CD4-positive, alpha-beta T cell treated with Interleukin-15 for 1 hour (primary cell): ENCODE results near the gene CEBPG.

Experiments used
- DNase-seq: peaks from one replicate; pipeline ENCODE4 v3.0.0-alpha.2; 2020

The CEBPG gene

DNA sequence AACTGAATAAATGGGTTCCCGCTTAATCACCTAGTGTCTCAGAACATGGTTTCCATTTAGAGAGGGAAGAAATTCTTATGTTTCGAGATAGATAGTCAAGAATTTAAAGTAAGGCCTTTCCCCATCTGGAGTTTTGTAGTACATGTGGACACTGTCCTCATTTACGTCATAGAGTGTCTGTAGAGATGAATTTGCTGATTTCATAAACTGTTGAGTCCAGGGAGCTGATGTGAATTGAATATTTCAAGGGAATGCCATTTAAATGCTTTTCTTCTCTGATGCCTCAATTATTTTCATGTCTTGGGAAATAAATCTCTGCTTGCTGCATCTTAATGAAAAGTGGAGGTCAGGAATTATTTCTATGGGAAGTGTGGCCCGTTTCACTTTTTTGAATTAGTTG is 9.5 kb downstream of the CEBPG start:
- DNase-seq: no peak

- no peak for DNase-seq
These were observed 10.3 kb downstream of the CEBPG start for GRCh38 chr19:33383720-33384292.

- DNase-seq: no peak
These were observed 11.5 kb downstream of the CEBPG start for GRCh38 chr19:33384983-33385382.

DNA sequence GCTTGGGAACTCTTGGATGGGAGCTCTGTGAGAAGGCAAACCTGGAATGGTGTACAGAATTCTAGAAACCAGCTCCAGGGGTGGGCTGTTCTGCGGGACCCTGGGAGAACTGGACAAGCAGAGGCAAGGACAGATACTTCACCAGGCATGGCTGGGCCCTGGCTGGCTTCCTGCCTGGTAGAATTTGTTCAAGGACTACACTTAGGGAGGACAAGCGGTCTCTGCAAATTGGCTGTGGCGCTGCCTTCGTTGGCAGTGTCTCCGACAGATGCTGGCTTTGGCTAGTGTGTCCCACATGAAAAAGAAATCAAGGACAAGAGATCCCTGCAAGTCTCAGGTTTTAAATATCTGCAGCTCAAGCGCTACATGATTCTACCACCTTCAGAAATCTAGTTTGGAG is 12.4 kb downstream of the CEBPG start:
- DNase-seq: no peak

GRCh38 chr19:33386361-33386858 is 12.9 kb downstream of the CEBPG start:
- no peak for DNase-seq

DNA sequence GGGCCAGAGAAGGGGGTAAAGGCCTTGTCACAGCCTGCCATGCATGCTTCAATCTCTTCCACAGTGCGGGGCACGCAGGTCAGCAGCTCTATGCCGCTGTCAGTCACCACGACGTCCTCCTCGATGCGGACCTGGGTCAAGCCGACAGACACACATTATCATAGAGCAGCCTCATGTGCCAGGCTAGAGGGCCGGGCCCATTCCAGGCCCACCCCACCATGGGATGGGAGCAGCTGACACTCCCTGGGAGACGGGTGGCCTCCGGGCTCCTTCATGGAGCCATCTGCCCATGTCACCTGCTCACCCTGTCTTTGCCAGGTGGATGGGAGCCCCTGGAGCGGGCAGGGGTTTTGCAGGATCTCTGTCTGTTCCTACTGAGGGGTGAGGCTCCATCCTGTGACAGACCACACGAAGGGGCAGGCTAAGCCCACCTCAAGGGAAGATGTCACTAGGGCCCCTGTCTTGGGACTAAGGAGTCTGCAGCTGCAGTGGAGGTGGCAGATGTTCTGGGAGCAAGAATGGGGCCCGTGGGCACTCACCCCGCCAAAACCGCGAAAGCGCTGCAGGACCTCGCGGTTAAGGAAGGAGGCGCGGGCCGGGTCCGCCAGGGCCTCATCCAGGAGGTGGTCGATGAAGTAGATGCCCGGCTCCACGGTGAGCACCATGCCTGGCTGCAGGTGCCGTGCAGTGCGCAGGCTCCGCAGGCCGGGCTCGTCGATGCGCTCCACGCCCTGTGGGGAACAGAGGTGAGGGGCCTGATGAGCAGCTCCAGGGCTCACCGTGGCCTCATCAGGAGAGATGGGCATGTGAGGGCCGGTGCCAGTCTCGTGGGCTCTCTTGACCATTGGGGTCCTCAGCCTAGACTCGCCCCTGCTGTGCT is 14.1 kb downstream of the CEBPG start:
- no peak for DNase-seq

DNA sequence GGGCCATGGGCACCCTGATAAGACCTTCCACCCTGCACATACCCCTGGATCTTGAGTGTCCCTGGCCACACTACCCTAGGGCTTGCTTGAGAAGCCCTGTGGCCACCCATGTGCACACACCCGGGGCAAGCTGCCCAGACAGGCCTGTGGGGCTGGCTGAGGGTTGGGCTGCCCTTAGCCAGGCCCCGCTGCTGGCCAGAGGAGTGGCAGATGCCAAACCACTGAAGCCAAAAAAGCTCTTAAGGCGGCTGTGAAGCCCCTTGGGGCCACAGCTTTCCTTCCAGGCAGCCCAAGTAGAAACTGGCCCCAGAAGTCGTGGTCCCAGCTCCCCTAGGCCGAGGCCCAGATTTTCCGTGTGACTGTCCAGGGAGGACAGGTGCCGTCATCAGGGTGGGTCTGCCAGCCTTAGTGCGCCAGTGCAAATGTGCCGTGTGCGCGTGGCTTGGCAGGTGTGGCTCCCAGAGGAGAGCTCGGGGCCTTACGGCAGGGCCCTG is 14.8 kb downstream of the CEBPG start:
- no peak for DNase-seq

- no peak for DNase-seq
These were observed 15.4 kb downstream of the CEBPG start for GRCh38 chr19:33388725-33389420.

GRCh38 chr19:33389421-33390100 is 16.1 kb downstream of the CEBPG start:
- no peak for DNase-seq

- DNase-seq: no peak
These were observed 16.8 kb downstream of the CEBPG start for GRCh38 chr19:33390101-33390907.

- no peak for DNase-seq
These were observed 17.6 kb downstream of the CEBPG start for GRCh38 chr19:33390908-33391630.

DNA sequence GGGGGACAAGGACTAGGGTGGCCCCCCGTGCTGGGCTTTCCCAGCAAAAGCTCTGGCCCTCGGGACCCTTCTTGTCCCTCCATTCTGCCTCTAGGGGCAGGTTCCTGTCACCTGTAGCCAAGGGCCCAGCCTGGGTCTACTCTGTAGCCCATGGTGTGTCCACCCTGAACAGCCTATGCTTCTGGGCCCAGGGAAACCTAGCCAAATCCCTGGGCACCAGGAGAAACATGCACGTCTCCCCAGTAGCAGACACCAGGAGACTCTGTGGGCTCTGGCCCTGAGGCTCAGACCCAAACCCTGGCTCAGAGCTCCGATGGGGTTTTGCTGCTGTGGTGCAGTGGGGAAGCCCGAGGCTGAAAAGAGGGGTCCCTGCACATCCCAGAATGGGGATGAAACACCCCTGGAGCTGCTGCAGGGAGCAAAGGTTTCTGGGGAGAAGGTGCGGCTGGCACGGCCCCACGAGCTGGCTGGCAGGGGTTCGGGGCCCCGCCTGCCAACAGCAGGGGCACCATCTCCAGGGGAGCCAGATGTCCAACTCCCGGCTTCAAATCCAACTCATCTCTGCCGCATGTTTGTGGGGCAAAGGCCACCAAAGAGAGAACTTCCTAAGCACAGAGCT is 18.2 kb downstream of the CEBPG start:
- no peak for DNase-seq

DNA sequence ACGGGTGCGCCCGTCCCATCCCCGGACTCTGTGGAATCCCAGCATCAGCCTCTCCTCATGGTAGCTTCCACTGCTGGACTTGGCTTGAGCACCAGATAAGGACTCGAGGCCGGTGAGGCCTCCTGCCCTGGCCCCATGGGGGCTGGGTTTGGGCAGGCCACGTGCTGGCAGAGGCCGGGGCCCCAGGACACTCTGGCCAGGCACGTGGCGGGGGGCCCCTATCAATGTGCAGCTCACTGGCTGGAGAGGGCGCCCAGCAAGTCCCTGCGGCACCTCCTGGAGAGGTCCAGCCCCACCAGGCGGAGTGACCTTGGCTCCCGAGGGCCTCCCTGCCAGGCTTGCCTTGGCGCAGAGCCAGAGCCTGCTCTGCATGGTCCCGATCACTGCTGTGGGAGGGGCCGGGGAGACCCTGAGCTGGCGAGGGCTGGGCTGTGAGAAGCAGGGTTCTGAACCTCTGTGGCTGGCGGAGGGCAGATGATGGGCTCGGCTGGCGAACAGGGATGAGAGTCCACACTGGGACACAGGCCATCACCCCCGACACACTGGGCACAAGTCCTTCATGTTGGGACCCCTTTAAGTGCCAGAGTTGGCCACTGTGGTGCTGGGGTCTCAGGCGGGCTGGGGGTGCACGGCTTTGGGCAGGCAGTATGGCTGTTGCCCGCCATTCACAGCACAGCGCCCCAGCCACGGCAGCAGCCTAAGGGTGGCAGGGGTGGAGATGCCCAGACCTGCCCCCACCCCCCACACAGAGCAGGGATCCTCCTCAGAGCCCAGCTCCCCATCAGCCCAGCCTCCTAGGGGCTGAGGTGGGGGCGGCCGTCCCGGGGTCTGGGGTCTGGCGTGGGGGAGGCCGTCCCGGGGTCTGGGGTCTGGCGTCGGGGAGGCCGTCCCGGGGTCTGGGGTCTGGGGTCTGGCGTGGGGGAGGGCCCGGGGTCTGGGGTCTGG is 19.1 kb downstream of the CEBPG start:
- no peak for DNase-seq

DNA sequence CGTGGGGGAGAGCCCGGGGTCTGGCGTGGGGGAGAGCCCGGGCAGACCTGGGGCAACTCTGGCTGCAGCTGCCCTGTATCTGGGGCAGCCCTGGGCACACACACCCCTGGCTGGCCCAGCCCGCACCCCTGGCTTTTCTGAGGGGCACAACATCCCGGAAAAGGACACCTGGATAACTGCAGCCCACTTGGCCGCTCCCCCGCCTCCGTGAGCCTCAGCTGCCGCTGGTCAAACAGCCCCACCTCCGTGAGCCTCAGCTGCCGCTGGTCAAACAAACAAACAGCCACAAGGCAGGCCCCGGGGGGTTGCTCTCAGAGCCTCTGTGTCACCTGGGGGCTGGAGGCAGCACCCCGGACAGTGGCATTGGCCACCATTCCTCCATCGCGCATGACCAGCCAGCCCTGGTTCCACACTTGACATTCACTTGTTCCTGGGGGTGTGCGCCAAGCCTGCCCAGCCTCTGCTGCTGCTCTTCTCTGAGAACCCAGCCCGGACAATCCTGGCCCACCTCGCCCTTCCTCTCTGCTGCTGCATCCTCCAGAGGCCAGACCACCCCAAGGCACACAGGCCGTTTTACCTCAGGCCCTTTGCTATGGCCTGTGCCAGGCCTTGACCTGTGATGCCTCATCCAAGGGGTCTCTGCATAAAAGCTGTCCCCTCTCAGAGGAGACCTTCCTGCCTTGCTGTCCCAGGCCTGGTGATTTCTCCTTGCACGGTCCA is 19.9 kb downstream of the CEBPG start:
- no peak for DNase-seq

DNA sequence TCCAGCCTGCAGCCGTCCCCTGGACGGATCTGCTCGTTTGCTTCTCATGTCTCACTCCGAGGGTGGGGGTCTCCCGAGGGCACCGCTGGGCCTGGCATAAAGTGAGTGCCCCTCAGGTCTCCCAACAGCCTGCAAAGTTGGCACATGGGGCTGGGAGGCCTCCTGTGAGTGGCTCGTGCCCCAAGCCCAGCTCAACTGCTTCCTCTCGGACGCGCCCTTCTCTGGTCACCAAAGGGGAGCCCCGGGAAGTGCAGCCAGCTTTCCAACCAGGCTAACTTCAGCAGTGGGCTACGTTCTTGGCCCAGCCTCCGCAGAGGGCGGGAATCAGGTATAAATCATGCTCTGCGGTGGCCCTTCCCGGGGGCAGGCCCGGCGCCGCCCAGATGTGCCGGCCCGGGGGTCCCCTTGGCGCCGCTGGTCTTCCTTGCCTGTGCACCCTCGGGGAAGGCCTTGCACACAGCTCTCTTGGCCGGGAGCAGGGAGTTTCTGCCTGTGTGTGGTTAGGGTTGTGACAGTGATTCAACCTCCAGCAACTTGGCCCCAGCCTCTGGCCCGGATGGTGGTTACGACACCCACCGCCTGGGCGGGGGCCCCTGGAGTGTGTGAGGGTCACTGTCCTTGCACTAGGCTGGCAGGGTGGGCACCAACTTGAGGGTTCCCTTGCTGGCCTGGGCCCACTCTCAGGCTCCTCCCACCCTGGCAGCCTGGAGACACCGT is 20.7 kb downstream of the CEBPG start:
- no peak for DNase-seq

DNA sequence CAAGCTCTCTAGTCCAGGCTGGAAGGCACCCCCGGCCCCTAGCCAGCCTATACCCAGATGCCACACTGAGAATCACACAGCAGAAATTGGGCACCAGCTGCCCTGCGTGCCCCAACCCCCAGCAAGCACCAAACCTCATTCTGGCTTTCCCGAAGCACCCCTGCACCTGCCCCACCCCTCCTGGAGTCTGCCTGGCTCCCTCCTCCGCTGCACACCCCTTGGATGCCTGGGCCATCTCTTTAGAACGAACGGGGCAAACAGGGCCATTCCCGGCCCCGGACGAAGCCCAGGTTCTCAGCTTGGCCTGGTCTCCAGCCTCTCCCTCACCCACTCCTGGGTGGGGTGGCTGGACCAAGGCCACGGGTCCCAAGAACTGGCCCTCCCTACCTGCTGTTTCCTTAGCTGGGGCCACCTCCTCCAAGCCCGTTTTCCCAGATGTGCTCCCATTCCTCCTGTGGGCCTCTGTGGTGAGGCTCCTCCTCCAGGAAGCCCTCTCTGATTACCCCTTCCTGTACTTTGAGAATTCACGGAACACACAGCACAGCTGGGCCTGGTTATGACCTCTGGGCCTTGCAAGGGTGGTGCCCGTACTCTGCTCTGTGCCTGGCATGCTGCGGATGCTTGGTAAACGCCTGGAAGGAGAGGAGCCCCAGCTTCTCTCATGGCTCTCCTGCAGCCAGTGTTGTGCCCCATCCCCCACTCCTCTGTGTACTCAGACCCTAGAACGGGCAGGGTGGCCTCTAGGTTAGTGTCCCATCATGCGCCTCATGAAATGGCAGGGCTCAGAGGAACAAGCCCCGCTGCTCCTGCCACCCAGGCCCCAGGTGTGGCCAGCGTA is 21.4 kb downstream of the CEBPG start:
- DNase-seq: peak; percentile 7
